Endothelial cell of umbilical vein (primary cell): ENCODE results near the gene RNF144B.

Experiments
- EZH2 ChIP-seq: IDR thresholded peaks from 2 replicates; pipeline ENCODE4 v1.6.1; 2012; ENCODE audit warnings: borderline replicate concordance, low read depth, mild to moderate bottlenecking, moderate library complexity, low read length, inconsistent platforms; ENCODE audit not compliant: severe bottlenecking
- FOS ChIP-seq: IDR thresholded peaks from 2 replicates; pipeline ENCODE4 v1.6.1; 2011; ENCODE audit warnings: mild to moderate bottlenecking, low read length, moderate library complexity, borderline replicate concordance; ENCODE audit not compliant: insufficient read depth
- MYC ChIP-seq: IDR thresholded peaks from one replicate; pipeline ENCODE4 v1.6.1; 2011; ENCODE audit warnings: mild to moderate bottlenecking, low read depth, low read length
- POLR2A ChIP-seq: IDR thresholded peaks from 2 replicates; pipeline ENCODE4 v1.6.1; 2012; ENCODE audit warnings: low read depth, mild to moderate bottlenecking, control low read depth, low read length
- POLR2AphosphoS5 ChIP-seq: IDR thresholded peaks from 2 replicates; pipeline ENCODE4 v1.6.1; 2012; ENCODE audit warnings: low read depth, mild to moderate bottlenecking, control low read depth, low read length, moderate library complexity; ENCODE audit not compliant: insufficient read depth
- TF ChIP-seq, protein P1 (sequence below), 2 donors: IDR thresholded peaks; 1 replicate in 1 of 2; 2 replicates in 1 of 2; pipeline ENCODE4 v1.5.1; 2011; ENCODE audit warnings: low read length in 2 of 2, mild to moderate bottlenecking in 2 of 2, moderate library complexity in 2 of 2, control low read depth in 1 of 2, inconsistent platforms in 1 of 2, low read depth in 1 of 2; ENCODE audit not compliant: insufficient read depth in 1 of 2; ENCODE audit errors: extremely low read depth in 1 of 2
- TF ChIP-seq, protein P2 (sequence below): IDR thresholded peaks from 2 replicates; pipeline ENCODE4 v1.6.1; 2011; ENCODE audit not compliant: insufficient read depth, insufficient read length

- TF ChIP-seq, protein P1, sequence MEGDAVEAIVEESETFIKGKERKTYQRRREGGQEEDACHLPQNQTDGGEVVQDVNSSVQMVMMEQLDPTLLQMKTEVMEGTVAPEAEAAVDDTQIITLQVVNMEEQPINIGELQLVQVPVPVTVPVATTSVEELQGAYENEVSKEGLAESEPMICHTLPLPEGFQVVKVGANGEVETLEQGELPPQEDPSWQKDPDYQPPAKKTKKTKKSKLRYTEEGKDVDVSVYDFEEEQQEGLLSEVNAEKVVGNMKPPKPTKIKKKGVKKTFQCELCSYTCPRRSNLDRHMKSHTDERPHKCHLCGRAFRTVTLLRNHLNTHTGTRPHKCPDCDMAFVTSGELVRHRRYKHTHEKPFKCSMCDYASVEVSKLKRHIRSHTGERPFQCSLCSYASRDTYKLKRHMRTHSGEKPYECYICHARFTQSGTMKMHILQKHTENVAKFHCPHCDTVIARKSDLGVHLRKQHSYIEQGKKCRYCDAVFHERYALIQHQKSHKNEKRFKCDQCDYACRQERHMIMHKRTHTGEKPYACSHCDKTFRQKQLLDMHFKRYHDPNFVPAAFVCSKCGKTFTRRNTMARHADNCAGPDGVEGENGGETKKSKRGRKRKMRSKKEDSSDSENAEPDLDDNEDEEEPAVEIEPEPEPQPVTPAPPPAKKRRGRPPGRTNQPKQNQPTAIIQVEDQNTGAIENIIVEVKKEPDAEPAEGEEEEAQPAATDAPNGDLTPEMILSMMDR (IDR thresholded peaks at IDR 0.05; ENCODE audit: extremely low read depth in 1 of 2, insufficient read depth in 1 of 2, low read depth in 1 of 2, low read length in 2 of 2), result no peak
- TF ChIP-seq POLR2A, result no peak
- no peak for TF ChIP-seq EZH2
- TF ChIP-seq, protein P2, sequence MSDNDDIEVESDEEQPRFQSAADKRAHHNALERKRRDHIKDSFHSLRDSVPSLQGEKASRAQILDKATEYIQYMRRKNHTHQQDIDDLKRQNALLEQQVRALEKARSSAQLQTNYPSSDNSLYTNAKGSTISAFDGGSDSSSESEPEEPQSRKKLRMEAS, result no peak
- TF ChIP-seq FOS, result no peak
- TF ChIP-seq MYC, result no peak
- no peak for TF ChIP-seq POLR2AphosphoS5
Measured at GRCh38 chr6:18423426-18423825, 36.3 kb downstream of the RNF144B start.
